ENCODE measurements around the gene PPP2R2C.

Gene PPP2R2C

GRCh38 chr4:6283282-6283681 is 189.1 kb downstream of the PPP2R2C start:
- TF ChIP-seq CTCF (IDR thresholded peaks at IDR 0.05; ENCODE audit: control insufficient read depth, insufficient read depth, low read depth, low read length, missing control alignments): no peak
- no peak overlapping the region for H3K4me3 ChIP-seq (ENCODE audit: control insufficient read depth, low read depth, low read length)
- no peak for DNase-seq (ENCODE audit: low read depth)

GRCh38 chr4:6282314-6282771 is 190.1 kb downstream of the PPP2R2C start:
- no peak for TF ChIP-seq CTCF (IDR thresholded peaks at IDR 0.05; ENCODE audit: control insufficient read depth, insufficient read depth, low read depth, low read length, missing control alignments)
- H3K4me3 ChIP-seq (ENCODE audit: control insufficient read depth, low read depth, low read length): no peak overlapping the region
- peak; percentile 13 for DNase-seq (ENCODE audit: low read depth)

GRCh38 chr4:6281436-6282313 is 190.7 kb downstream of the PPP2R2C start:
- DNase-seq (ENCODE audit: low read depth): no peak
- H3K4me3 ChIP-seq (ENCODE audit: control insufficient read depth, low read depth, low read length): no peak overlapping the region
- TF ChIP-seq CTCF (IDR thresholded peaks at IDR 0.05; ENCODE audit: control insufficient read depth, insufficient read depth, low read depth, low read length, missing control alignments): no peak

GRCh38 chr4:6280365-6280996 is 191.9 kb downstream of the PPP2R2C start:
- H3K4me3 ChIP-seq (ENCODE audit: control insufficient read depth, low read depth, low read length): no peak overlapping the region
- no peak for TF ChIP-seq CTCF (IDR thresholded peaks at IDR 0.05; ENCODE audit: control insufficient read depth, insufficient read depth, low read depth, low read length, missing control alignments)
- DNase-seq (ENCODE audit: low read depth): no peak

- no peak for TF ChIP-seq CTCF (IDR thresholded peaks at IDR 0.05; ENCODE audit: control insufficient read depth, insufficient read depth, low read depth, low read length, missing control alignments)
- DNase-seq (ENCODE audit: low read depth): no peak
Observed at GRCh38 chr4:6279582-6280289, 192.7 kb downstream of the PPP2R2C start.

GRCh38 chr4:6278801-6279197 is 193.6 kb downstream of the PPP2R2C start:
- no peak for DNase-seq (ENCODE audit: low read depth)
- no peak overlapping the region for H3K4me3 ChIP-seq (ENCODE audit: control insufficient read depth, low read depth, low read length)
- no peak for TF ChIP-seq CTCF (IDR thresholded peaks at IDR 0.05; ENCODE audit: control insufficient read depth, insufficient read depth, low read depth, low read length, missing control alignments)

More at GRCh38 chr4:6279582-6280289, 192.7 kb downstream of the PPP2R2C start:
- no peak overlapping the region for H3K4me3 ChIP-seq (ENCODE audit: control insufficient read depth, low read depth, low read length)
